Measurements from ENCODE around the gene SPON2.

Gene SPON2

GRCh38 chr4:1198098-1198844 is 25.9 kb upstream of the SPON2 start:
- H3K4me1 Mint-ChIP-seq = peaks cover 36% of the 10 kb centered on the region
- H3K36me3 Mint-ChIP-seq (ENCODE audit: low read depth) = no peaks in the 10 kb centered on the region
- TF ChIP-seq CTCF (IDR thresholded peaks at IDR 0.05; ENCODE audit: unreplicated experiment in 3 of 3) = no peak
- peak overlapping the region; percentile 1 to 62 (median 51) for H3K27ac Mint-ChIP-seq
- no peak overlapping the region for H3K4me3 Mint-ChIP-seq
- H3K27me3 Mint-ChIP-seq (ENCODE audit: low read depth) = peaks cover 6% of the 10 kb centered on the region
- no peaks in the 10 kb centered on the region for H3K9me3 Mint-ChIP-seq

GRCh38 chr4:1196421-1197183 is 24.2 kb upstream of the SPON2 start:
- Mint-ChIP-seq H3K27me3 (ENCODE audit: low read depth) (no peaks in the 10 kb centered on the region), H3K9me3 (no peaks in the 10 kb centered on the region), H3K27ac (peak overlapping the region in 2 of 3 experiments; percentile 64 to 73), H3K4me1 (peaks cover 33% of the 10 kb centered on the region), H3K4me3 (no peak overlapping the region), H3K36me3 (ENCODE audit: low read depth) (no peaks in the 10 kb centered on the region)
- TF ChIP-seq CTCF (IDR thresholded peaks at IDR 0.05; ENCODE audit: unreplicated experiment in 3 of 3) = no peak

GRCh38 chr4:1195891-1196401 is 23.6 kb upstream of the SPON2 start:
- Mint-ChIP-seq H3K4me3 (no peak overlapping the region), H3K36me3 (ENCODE audit: low read depth) (no peaks in the 10 kb centered on the region), H3K27me3 (ENCODE audit: low read depth) (no peaks in the 10 kb centered on the region), H3K27ac (peak overlapping the region in 2 of 3 experiments; percentile 35 to 72), H3K4me1 (peaks cover 37% of the 10 kb centered on the region), H3K9me3 (no peaks in the 10 kb centered on the region)
- TF ChIP-seq CTCF (IDR thresholded peaks at IDR 0.05; ENCODE audit: unreplicated experiment in 3 of 3) = no peak

- Mint-ChIP-seq H3K9me3 (no peaks in the 10 kb centered on the region), H3K4me1 (peaks cover 37% of the 10 kb centered on the region), H3K4me3 (no peak overlapping the region)
Observed at GRCh38 chr4:1195109-1195671, 22.8 kb upstream of the SPON2 start.

More at GRCh38 chr4:1195109-1195671, 22.8 kb upstream of the SPON2 start:
- no peak for TF ChIP-seq CTCF (IDR thresholded peaks at IDR 0.05; ENCODE audit: unreplicated experiment in 3 of 3)
- no peak overlapping the region for H3K27ac Mint-ChIP-seq
- no peaks in the 10 kb centered on the region for H3K27me3 Mint-ChIP-seq (ENCODE audit: low read depth)
- H3K36me3 Mint-ChIP-seq (ENCODE audit: low read depth) = no peaks in the 10 kb centered on the region

Measured in nephron (organoid).